Measurements from ENCODE around the gene HUS1.

DNA sequence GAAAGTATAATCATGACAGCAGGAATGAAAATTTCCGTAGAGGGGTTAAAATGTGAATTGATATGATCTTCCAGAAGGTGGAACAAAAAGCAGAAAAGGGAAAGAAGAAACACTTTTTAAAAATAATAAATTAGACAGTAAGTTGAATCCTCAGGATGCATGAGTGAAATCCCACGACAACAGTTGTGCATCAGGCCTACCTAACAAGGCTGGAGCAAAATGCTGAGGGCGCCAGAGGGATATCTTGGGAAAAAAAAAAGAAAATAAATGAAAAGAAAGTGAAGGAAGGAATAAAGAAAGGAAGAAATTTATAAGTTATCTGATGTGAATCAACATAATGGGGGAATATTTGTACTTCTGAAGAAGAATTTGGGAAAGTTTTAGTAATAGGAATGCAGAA, 13.0 kb upstream of the HUS1 start:
- TF ChIP-seq RNF2 (IDR thresholded peaks at IDR 0.05; ENCODE audit: borderline replicate concordance, low read depth, low read length, missing control alignments, poor library complexity, severe bottlenecking) = no peak
- TF ChIP-seq, protein P1, sequence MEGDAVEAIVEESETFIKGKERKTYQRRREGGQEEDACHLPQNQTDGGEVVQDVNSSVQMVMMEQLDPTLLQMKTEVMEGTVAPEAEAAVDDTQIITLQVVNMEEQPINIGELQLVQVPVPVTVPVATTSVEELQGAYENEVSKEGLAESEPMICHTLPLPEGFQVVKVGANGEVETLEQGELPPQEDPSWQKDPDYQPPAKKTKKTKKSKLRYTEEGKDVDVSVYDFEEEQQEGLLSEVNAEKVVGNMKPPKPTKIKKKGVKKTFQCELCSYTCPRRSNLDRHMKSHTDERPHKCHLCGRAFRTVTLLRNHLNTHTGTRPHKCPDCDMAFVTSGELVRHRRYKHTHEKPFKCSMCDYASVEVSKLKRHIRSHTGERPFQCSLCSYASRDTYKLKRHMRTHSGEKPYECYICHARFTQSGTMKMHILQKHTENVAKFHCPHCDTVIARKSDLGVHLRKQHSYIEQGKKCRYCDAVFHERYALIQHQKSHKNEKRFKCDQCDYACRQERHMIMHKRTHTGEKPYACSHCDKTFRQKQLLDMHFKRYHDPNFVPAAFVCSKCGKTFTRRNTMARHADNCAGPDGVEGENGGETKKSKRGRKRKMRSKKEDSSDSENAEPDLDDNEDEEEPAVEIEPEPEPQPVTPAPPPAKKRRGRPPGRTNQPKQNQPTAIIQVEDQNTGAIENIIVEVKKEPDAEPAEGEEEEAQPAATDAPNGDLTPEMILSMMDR (IDR thresholded peaks at IDR 0.05; ENCODE audit: control extremely low read depth in 1 of 3, insufficient read depth in 1 of 3, low read depth in 1 of 3, low read length in 3 of 3) = no peak
